Central memory CD8-positive, alpha-beta T cell (primary cell): Measurements from ENCODE around the gene SERPINB2.

Experiments
- ATAC-seq: fragments of 150-1000 bp; cut with Tn5 transposase; replicated peaks from 2 replicates; pipeline ENCODE4 v1.10.0; 2022; ENCODE audit warnings: mild to moderate bottlenecking, moderate FRiP score, moderate number of reproducible peaks; ENCODE audit not compliant: poor library complexity, severe bottlenecking; ENCODE audit errors: extremely low read depth
- DNase-seq, 2 donors: peaks; one replicate each; pipeline ENCODE4 v3.0.0; 2021; ENCODE audit warnings: low spot score in 2 of 2
- H3K27ac Mint-ChIP-seq: one replicate; pipeline ENCODE4 v1.8.0; 2022; ENCODE audit warnings: low read depth, mild to moderate bottlenecking, moderate library complexity, mixed read lengths
- H3K27me3 Mint-ChIP-seq: one replicate; pipeline ENCODE4 v1.8.0; 2022; ENCODE audit warnings: mixed read lengths
- H3K36me3 Mint-ChIP-seq: one replicate; pipeline ENCODE4 v1.8.0; 2022; ENCODE audit warnings: mild to moderate bottlenecking, moderate library complexity, mixed read lengths; ENCODE audit not compliant: insufficient read depth
- H3K4me1 Mint-ChIP-seq: one replicate; pipeline ENCODE4 v1.8.0; 2022; ENCODE audit warnings: mixed read lengths
- H3K4me3 Mint-ChIP-seq: one replicate; pipeline ENCODE4 v1.8.0; 2022; ENCODE audit warnings: mild to moderate bottlenecking, moderate library complexity, mixed read lengths
- H3K9me3 Mint-ChIP-seq: one replicate; pipeline ENCODE4 v1.8.0; 2022; ENCODE audit warnings: mixed read lengths

SERPINB2 gene

GRCh38 chr18:63894106-63894772 is 6.7 kb downstream of the SERPINB2 start:
- DNase-seq = no peak
- Mint-ChIP-seq H3K27me3 (peaks cover 70% of the 10 kb centered on the region), H3K27ac (no peak overlapping the region), H3K36me3 (no peaks in the 10 kb centered on the region), H3K4me3 (no peak overlapping the region), H3K4me1 (no peaks in the 10 kb centered on the region), H3K9me3 (no peaks in the 10 kb centered on the region)
- no peak for ATAC-seq

DNA sequence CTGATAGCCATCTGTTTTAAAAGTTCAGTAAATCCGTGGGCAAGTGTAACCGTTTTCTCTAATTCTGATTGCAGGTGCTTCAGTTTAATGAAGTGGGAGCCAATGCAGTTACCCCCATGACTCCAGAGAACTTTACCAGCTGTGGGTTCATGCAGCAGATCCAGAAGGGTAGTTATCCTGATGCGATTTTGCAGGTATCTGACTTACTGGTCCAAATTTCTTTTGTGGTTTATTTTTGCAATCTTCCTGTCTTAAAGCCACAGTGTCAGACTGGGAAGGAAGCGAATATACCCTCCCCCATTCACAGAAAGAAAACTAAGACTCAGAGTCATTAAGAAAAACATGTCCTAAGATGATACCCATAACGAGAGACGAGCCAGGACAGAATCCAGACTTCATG is 7.7 kb downstream of the SERPINB2 start:
- Mint-ChIP-seq H3K4me3 (no peak overlapping the region), H3K9me3 (no peaks in the 10 kb centered on the region), H3K27me3 (peaks cover 61% of the 10 kb centered on the region), H3K27ac (no peak overlapping the region), H3K4me1 (no peaks in the 10 kb centered on the region), H3K36me3 (no peaks in the 10 kb centered on the region)
- DNase-seq (no peak), ATAC-seq (no peak)

- H3K9me3 Mint-ChIP-seq = no peaks in the 10 kb centered on the region
- no peak overlapping the region for H3K4me3 Mint-ChIP-seq
- H3K36me3 Mint-ChIP-seq = no peaks in the 10 kb centered on the region
- DNase-seq (no peak), ATAC-seq (no peak)
- H3K4me1 Mint-ChIP-seq = no peaks in the 10 kb centered on the region
- H3K27ac Mint-ChIP-seq = no peak overlapping the region
- peaks cover 45% of the 10 kb centered on the region for H3K27me3 Mint-ChIP-seq
Measured at GRCh38 chr18:63897072-63897471, 9.6 kb downstream of the SERPINB2 start.

DNA sequence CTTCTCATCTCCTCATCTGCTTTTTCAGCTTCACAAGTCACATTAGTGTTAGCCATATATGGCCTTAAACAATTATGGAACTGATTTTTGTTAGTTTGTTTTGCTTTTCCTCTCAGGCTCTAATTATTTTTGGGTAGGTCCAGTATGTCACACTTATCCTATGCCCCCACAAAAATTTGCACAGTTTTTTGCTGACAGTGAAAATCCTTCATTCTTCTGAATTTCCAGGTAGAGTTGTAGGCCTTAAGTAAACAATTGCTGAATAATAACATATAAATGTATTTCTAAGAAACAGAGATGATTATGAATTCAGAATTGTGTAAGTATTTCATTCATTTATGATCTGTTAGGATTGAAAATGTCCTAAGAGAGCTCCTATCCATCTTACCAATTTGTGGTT is 11.7 kb downstream of the SERPINB2 start:
- ATAC-seq (no peak), DNase-seq (no peak)
- H3K4me3 Mint-ChIP-seq = no peak overlapping the region
- no peaks in the 10 kb centered on the region for H3K9me3 Mint-ChIP-seq
- peaks cover 32% of the 10 kb centered on the region for H3K27me3 Mint-ChIP-seq
- no peaks in the 10 kb centered on the region for H3K4me1 Mint-ChIP-seq
- no peak overlapping the region for H3K27ac Mint-ChIP-seq
- H3K36me3 Mint-ChIP-seq = no peaks in the 10 kb centered on the region

DNA sequence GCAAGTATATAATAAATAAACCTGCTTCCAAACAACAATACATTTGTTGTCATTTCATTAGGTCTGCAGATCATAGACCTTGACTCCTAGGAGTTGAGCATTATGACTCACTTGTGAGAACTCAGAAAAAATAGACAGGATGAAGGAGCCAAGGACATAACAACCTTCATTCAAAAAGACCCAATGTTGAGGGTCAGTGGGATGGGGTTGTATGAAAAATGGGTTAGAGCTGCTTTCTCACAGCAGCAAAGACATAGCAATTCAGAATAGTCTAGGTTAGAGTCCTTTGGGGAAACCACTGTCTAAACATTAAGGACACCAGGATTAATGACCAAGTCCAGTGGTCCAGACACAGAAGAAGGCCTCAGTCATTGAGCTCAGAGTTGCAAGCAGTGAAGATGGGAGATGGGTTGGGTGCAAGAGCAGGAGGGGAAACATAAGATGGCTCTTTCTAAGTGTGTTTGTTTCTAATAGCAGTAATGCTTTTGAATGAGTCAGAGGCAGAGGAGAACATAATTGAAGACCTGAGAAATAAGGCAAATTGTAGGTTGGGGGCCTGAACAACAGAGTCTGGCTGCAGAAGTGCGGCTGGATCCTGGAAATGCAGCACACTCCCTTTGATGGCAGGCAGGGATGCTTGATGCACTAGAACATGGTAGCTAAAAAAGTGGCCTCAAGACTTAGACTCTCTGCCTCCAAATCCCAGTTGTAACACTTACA is 16.5 kb downstream of the SERPINB2 start:
- DNase-seq (no peak), ATAC-seq (no peak)
- Mint-ChIP-seq H3K27me3 (peaks cover 33% of the 10 kb centered on the region), H3K4me3 (no peak overlapping the region), H3K4me1 (no peaks in the 10 kb centered on the region), H3K36me3 (no peaks in the 10 kb centered on the region), H3K27ac (no peak overlapping the region), H3K9me3 (no peaks in the 10 kb centered on the region)

- ATAC-seq (no peak), DNase-seq (no peak)
- no peak overlapping the region for H3K4me3 Mint-ChIP-seq
- H3K4me1 Mint-ChIP-seq = no peaks in the 10 kb centered on the region
- H3K36me3 Mint-ChIP-seq = no peaks in the 10 kb centered on the region
- peaks cover 33% of the 10 kb centered on the region for H3K27me3 Mint-ChIP-seq
- no peaks in the 10 kb centered on the region for H3K9me3 Mint-ChIP-seq
- H3K27ac Mint-ChIP-seq = no peak overlapping the region
Measured at GRCh38 chr18:63904694-63905093, 17.2 kb downstream of the SERPINB2 start.

DNA sequence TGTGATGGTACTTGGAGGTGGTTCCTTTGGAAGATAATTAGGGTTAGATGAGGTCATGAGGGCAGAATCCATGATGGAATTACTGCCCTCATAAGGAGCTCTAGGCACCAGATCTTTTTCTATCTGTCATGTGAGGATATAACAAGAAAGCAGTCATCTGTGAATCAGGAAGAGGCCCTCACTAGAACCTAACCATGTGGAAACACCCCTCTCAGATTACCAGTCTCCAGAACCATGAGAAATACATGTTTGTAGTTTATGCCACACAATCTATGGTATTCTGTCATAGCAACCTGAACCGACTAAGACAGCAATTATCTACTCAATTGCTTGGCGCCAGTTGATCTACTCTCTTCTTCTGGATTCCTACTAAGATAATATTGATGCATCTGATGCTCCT is 17.9 kb downstream of the SERPINB2 start:
- H3K27ac Mint-ChIP-seq = no peak overlapping the region
- H3K36me3 Mint-ChIP-seq = no peaks in the 10 kb centered on the region
- ATAC-seq (no peak), DNase-seq (no peak)
- no peak overlapping the region for H3K4me3 Mint-ChIP-seq
- H3K4me1 Mint-ChIP-seq = no peaks in the 10 kb centered on the region
- no peaks in the 10 kb centered on the region for H3K9me3 Mint-ChIP-seq
- peaks cover 34% of the 10 kb centered on the region for H3K27me3 Mint-ChIP-seq

GRCh38 chr18:63906056-63906455 is 18.6 kb downstream of the SERPINB2 start:
- no peak for ATAC-seq

GRCh38 chr18:63907664-63908063 is 20.2 kb downstream of the SERPINB2 start, which contains the start of gene SERPINB10:
Gene SERPINB10, plus strand, starts transcription at chr18:63907958. Its CDS starts 7,553 bp downstream, at chr18:63915511.
- H3K27me3 Mint-ChIP-seq = peaks cover 52% of the 10 kb centered on the region

More at GRCh38 chr18:63906056-63906455, 18.6 kb downstream of the SERPINB2 start:
- Mint-ChIP-seq H3K4me1 (no peaks in the 10 kb centered on the region), H3K36me3 (no peaks in the 10 kb centered on the region), H3K27me3 (peaks cover 41% of the 10 kb centered on the region), H3K27ac (no peak overlapping the region), H3K9me3 (no peaks in the 10 kb centered on the region), H3K4me3 (no peak overlapping the region)
- DNase-seq = no peak

GRCh38 chr18:63908858-63909257 is 21.4 kb downstream of the SERPINB2 start:
- no peaks in the 10 kb centered on the region for H3K9me3 Mint-ChIP-seq
- DNase-seq (no peak), ATAC-seq (no peak)
- no peak overlapping the region for H3K4me3 Mint-ChIP-seq
- no peak overlapping the region for H3K27ac Mint-ChIP-seq
- H3K27me3 Mint-ChIP-seq = peaks cover 60% of the 10 kb centered on the region
- no peaks in the 10 kb centered on the region for H3K36me3 Mint-ChIP-seq
- no peaks in the 10 kb centered on the region for H3K4me1 Mint-ChIP-seq

More at GRCh38 chr18:63907664-63908063, 20.2 kb downstream of the SERPINB2 start, which contains the start of gene SERPINB10:
- no peaks in the 10 kb centered on the region for H3K4me1 Mint-ChIP-seq
- H3K4me3 Mint-ChIP-seq = no peak within 1 kb of the TSS
- no peaks in the 10 kb centered on the region for H3K9me3 Mint-ChIP-seq
- DNase-seq = no peak
- no peaks in the 10 kb centered on the region for H3K36me3 Mint-ChIP-seq
- H3K27ac Mint-ChIP-seq = no peak within 1 kb of the TSS
- no peak for ATAC-seq

- H3K27ac Mint-ChIP-seq = no peak overlapping the region
- H3K9me3 Mint-ChIP-seq = no peaks in the 10 kb centered on the region
- no peaks in the 10 kb centered on the region for H3K36me3 Mint-ChIP-seq
- no peak overlapping the region for H3K4me3 Mint-ChIP-seq
- no peaks in the 10 kb centered on the region for H3K4me1 Mint-ChIP-seq
- peaks cover 70% of the 10 kb centered on the region for H3K27me3 Mint-ChIP-seq
- DNase-seq (no peak), ATAC-seq (no peak)
Measured at GRCh38 chr18:63909870-63910269, 22.4 kb downstream of the SERPINB2 start.

DNA sequence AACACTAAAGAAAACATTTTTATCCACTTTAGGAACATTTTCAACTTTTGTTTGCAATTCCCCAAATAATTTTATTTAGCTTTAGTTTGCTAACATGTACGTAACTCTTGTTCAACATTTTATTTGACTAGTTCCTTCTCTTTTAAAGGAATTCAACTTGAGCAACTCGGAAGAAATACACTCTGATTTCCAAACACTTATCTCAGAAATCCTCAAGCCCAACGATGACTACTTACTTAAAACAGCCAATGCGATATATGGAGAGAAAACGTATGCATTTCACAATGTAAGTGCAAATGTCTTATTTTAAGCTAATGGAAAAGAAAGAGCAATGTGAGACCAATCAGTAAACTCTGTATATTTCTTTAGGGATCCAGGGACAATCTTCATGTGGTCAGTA is 30.3 kb downstream of the SERPINB2 start:
- Mint-ChIP-seq H3K27ac (no peak overlapping the region), H3K4me3 (no peak overlapping the region), H3K27me3 (peaks cover 51% of the 10 kb centered on the region), H3K9me3 (no peaks in the 10 kb centered on the region), H3K36me3 (no peaks in the 10 kb centered on the region), H3K4me1 (no peaks in the 10 kb centered on the region)
- ATAC-seq (no peak), DNase-seq (no peak)

DNA sequence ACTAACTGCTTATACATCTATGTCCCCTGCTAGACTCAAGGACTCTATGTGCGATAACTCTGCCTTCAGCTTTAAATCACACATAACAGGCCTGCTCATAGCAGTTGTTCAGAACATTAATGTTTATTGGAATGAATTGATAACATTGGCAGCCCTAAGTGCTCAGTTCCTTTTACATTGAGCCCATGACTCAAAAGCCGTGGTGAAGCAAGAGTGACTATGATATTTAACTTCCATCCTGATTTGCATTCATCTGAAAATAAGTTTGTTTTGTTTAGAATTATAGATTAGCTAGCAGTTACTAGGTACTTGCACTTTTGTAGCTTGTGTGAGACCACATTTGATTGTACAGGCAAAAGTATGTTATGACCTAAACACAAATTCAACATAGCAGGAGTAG is 34.5 kb downstream of the SERPINB2 start:
- Mint-ChIP-seq H3K4me1 (no peaks in the 10 kb centered on the region), H3K36me3 (no peaks in the 10 kb centered on the region), H3K27ac (no peak overlapping the region), H3K9me3 (no peaks in the 10 kb centered on the region), H3K4me3 (no peak overlapping the region), H3K27me3 (peaks cover 55% of the 10 kb centered on the region)
- no peak for ATAC-seq
- no peak for DNase-seq
